ENCODE results near the gene SAV1.
A peak's percentile ranks its signal among the peaks of the same experiment; 100 is the strongest.
"Not testable (repeated sequence)": the region's sequence is repeated elsewhere in the genome, so short reads cannot be mapped to it uniquely, and the experiment has no call there.

The SAV1 gene

GRCh38 chr14:50667996-50668825 is at the start of gene SAV1:
Gene SAV1 (minus strand): TSS chr14:50668306. CDS start chr14:50667967, 339 bp downstream.
- DNase-seq (ENCODE audit: low spot score), result peak; percentile 81

- DNase-seq (ENCODE audit: low spot score), result no peak
These were observed 49.7 kb upstream of the SAV1 start for GRCh38 chr14:50717811-50718210.

GRCh38 chr14:50714450-50715073 is 46.5 kb upstream of the SAV1 start:
- DNase-seq (ENCODE audit: low spot score), result peak; percentile 71

- DNase-seq (ENCODE audit: low spot score), result no peak
These were observed 42.9 kb upstream of the SAV1 start for GRCh38 chr14:50711043-50711442.

GRCh38 chr14:50705026-50705593 is 37.0 kb upstream of the SAV1 start:
- no peak for DNase-seq (ENCODE audit: low spot score)

- DNase-seq (ENCODE audit: low spot score), result no peak
These were observed 36.4 kb upstream of the SAV1 start for GRCh38 chr14:50704454-50705010.

GRCh38 chr14:50697659-50698290 is 29.7 kb upstream of the SAV1 start:
- no peak for DNase-seq (ENCODE audit: low spot score)

GRCh38 chr14:50694260-50694659 is 26.2 kb upstream of the SAV1 start:
- not testable (repeated sequence) for DNase-seq (ENCODE audit: low spot score)

- no peak for DNase-seq (ENCODE audit: low spot score)
These were observed 20.8 kb upstream of the SAV1 start for GRCh38 chr14:50688875-50689274.

GRCh38 chr14:50679674-50680073 is 11.6 kb upstream of the SAV1 start:
- no peak for DNase-seq (ENCODE audit: low spot score)

- DNase-seq (ENCODE audit: low spot score), result no peak
These were observed 10.1 kb upstream of the SAV1 start for GRCh38 chr14:50678163-50678562.

- no peak for DNase-seq (ENCODE audit: low spot score)
These were observed 9.5 kb upstream of the SAV1 start for GRCh38 chr14:50677527-50678063.

GRCh38 chr14:50676814-50677516 is 8.9 kb upstream of the SAV1 start:
- no peak for DNase-seq (ENCODE audit: low spot score)

- no peak for DNase-seq (ENCODE audit: low spot score)
These were observed 7.5 kb upstream of the SAV1 start for GRCh38 chr14:50675597-50675996.

GRCh38 chr14:50670866-50671256 is 2.8 kb upstream of the SAV1 start:
- DNase-seq (ENCODE audit: low spot score), result no peak

GRCh38 chr14:50670196-50670865 is 2.2 kb upstream of the SAV1 start:
- no peak for DNase-seq (ENCODE audit: low spot score)

GRCh38 chr14:50669441-50669986 is 1.4 kb upstream of the SAV1 start:
- no peak for DNase-seq (ENCODE audit: low spot score)

GRCh38 chr14:50668826-50669143 is 679 bp upstream of the SAV1 start:
- DNase-seq (ENCODE audit: low spot score), result no peak

- no peak for DNase-seq (ENCODE audit: low spot score)
These were observed 466 bp downstream of the SAV1 start for GRCh38 chr14:50667684-50667995.

- DNase-seq (ENCODE audit: low spot score), result peak; percentile 42
These were observed 1.1 kb downstream of the SAV1 start for GRCh38 chr14:50666772-50667683.

Measured in globus pallidus (tissue), 1 donor.